ENCODE results near the gene HSD11B2. TPM values are rescaled to one million over a fixed set of nuclear protein-coding genes. Genes with fewer than 3 reads are reported as not detected.

HSD11B2 gene
- total and polyA plus RNA-seq, 2 of the 4 experiments (the other 2 are of a cell fraction): 0.26 TPM; not detected in 1

GRCh38 chr16:67466581-67466980 lies 35.7 kb downstream of the HSD11B2 start:
- H4K5ac ChIP-seq (ENCODE audit: low read depth, low read length): no peak overlapping the region
- intact Hi-C loops (cut with micrococcal nuclease): loop anchor here (1.0 to 5.0 kb wide), 3 partner anchors 94 to 206 kb away; no protein-coding TSS in a partner anchor
- peaks cover 23 to 92% of the 10 kb centered on the region in 2 experiments for H3K79me1 ChIP-seq (ENCODE audit: low read depth in 1 of 2, low read length in 2 of 2)
- in situ Hi-C loops (cut with MboI; ENCODE audit: low sequenced_read_pairs): no loop called here
- H3K56ac ChIP-seq (ENCODE audit: extremely low read depth, insufficient read depth, low read length): no peak overlapping the region
- no peaks in the 10 kb centered on the region; the same call in 1 of the 2 replicates for H3K36me3 ChIP-seq (ENCODE audit: control insufficient read depth, insufficient read depth, low read length)
- ChIA-PET POLR2A (ENCODE audit: unreplicated experiment) (no interaction called here), CTCF (no interaction called here)
- H3K27me3 ChIP-seq (ENCODE audit: control insufficient read depth, insufficient read depth, low read length): no peaks in the 10 kb centered on the region
- H2AK5ac ChIP-seq (ENCODE audit: low read depth, low read length): no peak overlapping the region
- no peak overlapping the region for H3K23ac ChIP-seq (ENCODE audit: low read depth, low read length)
- no peak for ATAC-seq (ENCODE audit: low read depth)
- dilution Hi-C loops (cut with HindIII; ENCODE audit: low sequenced_read_pairs, unreplicated experiment): no loop called here
- no peak overlapping the region for H4K8ac ChIP-seq (ENCODE audit: low read depth in 2 of 2, low read length in 2 of 2)
- WGBS, 2 experiments (ENCODE audit: extremely low coverage in 2 of 2, insufficient read length in 1 of 2): no CpG with 5 or more reads among the region's 6 CpGs
- DNase-seq: no peak
- TF ChIP-seq NFE2L2 (IDR thresholded peaks at IDR 0.05; ENCODE audit: low read depth, low read length): no peak
- H3K27ac ChIP-seq (ENCODE audit: insufficient read depth, low read length): no peak overlapping the region
- H3K4me2 ChIP-seq (ENCODE audit: low read depth, low read length): no peak overlapping the region
- H3K18ac ChIP-seq (ENCODE audit: low read depth, low read length): no peak overlapping the region
- no peak overlapping the region for H4K91ac ChIP-seq (ENCODE audit: insufficient read depth, low read depth, low read length)
- no peak overlapping the region for H3K4ac ChIP-seq (ENCODE audit: low read depth, low read length)
- no peak overlapping the region for H3K4me3 ChIP-seq (ENCODE audit: insufficient read depth, low read depth, low read length)
- BruUV-seq (replicated peaks): no TSS peak
- peaks cover 8% of the 10 kb centered on the region for H3K9me1 ChIP-seq (ENCODE audit: insufficient read depth, low read length)
- H2AFZ ChIP-seq (replicated peaks; ENCODE audit: low read length, poor library complexity): no peak overlapping the region
- peaks cover 98% of the 10 kb centered on the region for H4K20me1 ChIP-seq (ENCODE audit: insufficient read depth, low read length)
- no peak overlapping the region for H2BK20ac ChIP-seq (ENCODE audit: low read depth, low read length)
- H3K14ac ChIP-seq (replicated peaks; ENCODE audit: low read depth, low read length): no peak overlapping the region
- H3K9me3 ChIP-seq (ENCODE audit: control insufficient read depth, insufficient read depth, low read length): no peaks in the 10 kb centered on the region
- peaks cover 3% of the 10 kb centered on the region for H3K4me1 ChIP-seq (ENCODE audit: control insufficient read depth, insufficient read depth, low read length)
- H3K9ac ChIP-seq (ENCODE audit: low read depth, low read length): no peak overlapping the region
- no peak overlapping the region for H2AK9ac ChIP-seq (replicated peaks; ENCODE audit: low read depth, low read length, poor library complexity)
- no peak overlapping the region for H2BK120ac ChIP-seq (ENCODE audit: low read depth, low read length)
- no peak overlapping the region for H2BK5ac ChIP-seq (ENCODE audit: low read depth, low read length, poor library complexity, severe bottlenecking)
- no peak overlapping the region for H2BK15ac ChIP-seq (ENCODE audit: low read depth, low read length)

Data from IMR-90 (cell line).